ENCODE measurements around the gene TLDC2.

TLDC2 gene

DNA sequence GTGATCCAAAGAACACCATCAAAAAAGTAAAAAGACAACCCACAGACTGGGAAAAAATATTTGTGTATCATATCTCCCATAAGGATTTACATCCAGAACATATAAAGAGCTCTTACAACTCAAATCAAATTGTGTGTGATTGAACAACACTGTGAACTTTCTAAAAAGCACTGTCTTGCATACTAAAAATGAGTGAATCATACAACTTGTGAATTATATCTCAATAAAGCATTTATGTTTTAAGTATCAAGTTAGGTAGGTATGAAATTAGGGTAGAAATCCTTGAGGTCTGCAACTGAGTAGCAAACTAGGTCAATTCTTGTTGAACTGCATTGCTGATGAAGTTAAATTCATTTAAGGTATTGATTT, 61.4 kb downstream of the TLDC2 start:
- no peak for TF ChIP-seq CTCF (IDR thresholded peaks at IDR 0.05; ENCODE audit: borderline replicate concordance, insufficient read depth, low read depth, low read length)
- no peak overlapping the region for H3K4me3 ChIP-seq (ENCODE audit: low read depth, low read length)

GRCh38 chr20:36941401-36941835, 65.5 kb downstream of the TLDC2 start:
- H3K4me3 ChIP-seq (ENCODE audit: low read depth, low read length): no peak overlapping the region
- no peak for TF ChIP-seq CTCF (IDR thresholded peaks at IDR 0.05; ENCODE audit: borderline replicate concordance, insufficient read depth, low read depth, low read length)
